HG03045 (cell line): ENCODE measurements around the gene DDIT4.
"Not testable (repeated sequence)": the region's sequence is repeated elsewhere in the genome, so short reads cannot be mapped to it uniquely, and the experiment has no call there.

Experiments
- ATAC-seq: cut with Tn5 transposase; IDR thresholded peaks from one replicate; pipeline ENCODE4 v1.9.1; 2021; ENCODE audit warnings: mild to moderate bottlenecking, moderate library complexity; ENCODE audit not compliant: unreplicated experiment

Gene DDIT4

DNA sequence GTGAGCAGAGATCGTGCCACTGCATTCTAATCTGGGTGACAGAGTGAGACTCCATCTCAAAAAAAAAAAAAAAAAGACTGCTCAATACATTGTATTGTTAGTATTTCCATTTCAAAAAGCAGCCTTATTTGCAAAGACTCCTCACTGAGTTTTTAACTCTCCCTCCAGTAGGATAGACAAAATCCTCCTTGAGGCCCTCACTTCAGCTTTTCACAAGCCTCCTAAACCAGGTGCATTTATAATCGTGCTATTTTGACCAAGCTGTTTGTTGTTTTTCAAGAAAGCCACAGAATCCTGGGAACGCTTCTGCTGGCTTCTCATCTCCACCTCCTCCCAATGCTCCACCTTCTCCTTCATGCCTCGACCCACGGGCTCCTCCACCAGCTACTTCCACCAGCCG lies 6.3 kb upstream of the DDIT4 start:
- no peak for ATAC-seq

DNA sequence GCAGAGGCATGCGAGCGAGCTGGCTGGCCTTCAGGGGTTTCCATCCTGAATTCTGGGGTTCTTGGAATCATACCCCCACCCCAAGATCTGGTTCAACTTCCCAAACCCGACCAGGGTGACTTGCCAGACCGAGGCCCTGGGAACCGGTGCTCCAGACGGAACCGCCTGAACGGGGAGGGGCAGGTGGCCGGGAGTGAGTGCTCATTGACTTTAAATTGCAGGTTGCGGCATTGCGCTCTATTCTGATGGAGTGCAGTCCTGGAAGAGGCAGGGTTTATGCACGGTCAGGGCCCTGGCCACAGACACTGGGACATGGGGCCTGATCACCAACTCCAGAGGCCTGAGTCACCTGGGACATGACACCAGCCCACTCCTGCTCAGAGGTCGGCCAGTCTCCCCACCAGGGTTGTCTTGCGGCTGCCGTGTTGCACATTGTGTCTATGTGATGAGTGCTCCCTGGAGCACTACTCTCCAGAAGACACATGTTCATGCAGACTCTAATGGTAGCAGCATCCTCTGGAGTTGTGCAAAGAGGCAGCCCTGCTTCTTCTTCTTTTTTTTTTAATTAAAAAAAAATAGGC lies 5.8 kb upstream of the DDIT4 start:
- no peak for ATAC-seq

DNA sequence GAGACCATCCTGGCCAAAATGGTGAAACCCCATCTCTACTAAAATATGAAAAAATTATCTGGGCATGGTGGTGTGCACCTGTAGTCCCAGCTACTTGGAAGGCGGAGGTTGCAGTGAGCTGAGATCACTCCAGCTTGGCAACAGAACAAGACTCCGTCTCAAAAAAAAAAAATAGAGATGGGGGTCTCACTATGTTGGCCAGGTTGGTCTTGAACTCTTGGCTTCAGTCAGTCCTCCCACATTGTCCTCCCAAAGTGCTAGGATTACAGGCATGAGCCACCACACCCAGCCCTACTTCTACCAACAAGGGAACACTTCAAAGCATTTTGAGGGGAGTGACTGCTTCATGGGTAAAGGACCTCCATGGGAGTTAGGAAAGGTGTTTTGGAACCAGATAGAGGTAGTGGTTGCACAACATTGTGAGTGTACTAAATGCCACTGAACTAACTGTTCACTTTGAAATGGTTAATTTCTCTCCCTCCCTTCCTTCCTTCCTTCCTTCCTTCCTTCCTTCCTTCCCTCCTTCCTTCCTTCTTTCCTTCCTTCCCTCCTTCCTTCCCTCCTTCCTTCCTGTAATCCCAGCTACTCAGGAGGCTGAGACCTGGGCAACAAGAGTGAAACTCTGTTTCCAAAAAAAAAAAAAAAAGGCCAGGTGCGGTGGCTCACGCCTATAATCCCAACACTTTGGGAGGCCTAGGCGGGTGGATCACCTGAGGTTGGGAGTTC lies 5.1 kb upstream of the DDIT4 start:
- ATAC-seq: not testable (repeated sequence)

DNA sequence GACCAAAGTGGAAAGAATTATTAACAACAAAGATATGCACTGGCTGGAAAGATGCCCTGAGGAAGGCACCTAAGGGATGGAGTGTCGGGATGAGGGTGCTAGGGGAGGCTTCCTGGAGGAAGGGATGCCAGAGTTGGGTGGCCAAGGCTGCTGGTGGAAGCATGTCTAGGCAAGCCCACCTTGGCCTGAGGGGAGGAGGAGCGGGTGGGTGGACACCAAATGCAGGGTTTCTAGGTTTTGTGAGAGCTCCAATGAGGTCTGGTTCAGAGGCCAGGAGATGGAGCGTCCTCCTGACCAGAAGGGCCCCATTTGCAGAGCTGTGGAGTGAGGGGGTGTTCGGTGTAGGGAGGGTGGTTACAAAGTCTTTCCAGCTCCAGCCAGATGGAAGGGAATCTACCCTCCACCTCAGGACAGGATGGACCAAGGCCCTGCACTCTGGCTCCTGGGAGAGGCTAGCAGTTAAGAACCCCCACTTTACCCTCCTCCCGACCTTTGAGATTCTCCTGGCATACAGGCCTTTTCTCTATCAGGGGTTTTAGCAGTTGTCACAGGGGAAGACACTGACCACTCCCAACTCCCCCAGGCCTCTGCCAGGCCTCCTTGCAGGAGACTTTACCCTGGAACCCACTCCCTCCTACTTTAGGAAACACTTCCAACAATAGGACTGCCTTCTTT lies 3.0 kb upstream of the DDIT4 start:
- ATAC-seq: no peak

DNA sequence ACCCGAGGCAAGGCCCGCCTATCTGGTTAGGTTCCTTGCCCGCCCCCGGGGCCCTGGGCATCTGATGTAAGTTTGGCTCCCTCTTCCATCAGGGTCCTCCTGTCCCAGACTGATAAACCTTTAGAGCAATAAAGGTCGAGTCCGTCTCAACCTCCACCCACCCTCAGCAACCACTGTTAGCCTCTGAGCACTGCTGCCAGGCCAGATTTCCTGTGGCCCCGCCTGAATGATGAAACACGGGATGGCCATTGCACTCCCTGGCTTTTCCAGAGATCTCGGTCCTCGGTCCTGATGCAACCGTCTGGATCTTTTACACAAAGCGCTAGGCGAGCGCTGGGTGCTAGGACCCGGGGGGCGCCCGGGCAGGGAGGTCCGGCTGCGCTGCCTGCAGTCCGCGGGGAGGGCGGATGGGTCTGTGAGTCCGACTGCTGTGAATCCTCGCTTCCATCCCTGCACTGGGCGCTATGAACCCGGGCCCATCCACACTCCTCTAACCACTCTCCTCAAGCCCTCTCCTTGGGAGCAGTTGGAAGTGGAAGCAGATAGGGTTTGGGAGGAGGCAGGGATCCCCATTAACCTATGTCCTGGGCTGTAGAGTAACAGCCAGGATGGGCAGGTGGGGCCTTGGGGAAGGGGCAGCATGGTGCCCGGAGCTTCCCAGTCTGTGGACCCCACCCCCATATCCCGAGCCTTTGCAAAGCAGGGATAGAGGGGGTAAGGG lies 875 bp upstream of the DDIT4 start:
- ATAC-seq: peak; percentile 24

DNA sequence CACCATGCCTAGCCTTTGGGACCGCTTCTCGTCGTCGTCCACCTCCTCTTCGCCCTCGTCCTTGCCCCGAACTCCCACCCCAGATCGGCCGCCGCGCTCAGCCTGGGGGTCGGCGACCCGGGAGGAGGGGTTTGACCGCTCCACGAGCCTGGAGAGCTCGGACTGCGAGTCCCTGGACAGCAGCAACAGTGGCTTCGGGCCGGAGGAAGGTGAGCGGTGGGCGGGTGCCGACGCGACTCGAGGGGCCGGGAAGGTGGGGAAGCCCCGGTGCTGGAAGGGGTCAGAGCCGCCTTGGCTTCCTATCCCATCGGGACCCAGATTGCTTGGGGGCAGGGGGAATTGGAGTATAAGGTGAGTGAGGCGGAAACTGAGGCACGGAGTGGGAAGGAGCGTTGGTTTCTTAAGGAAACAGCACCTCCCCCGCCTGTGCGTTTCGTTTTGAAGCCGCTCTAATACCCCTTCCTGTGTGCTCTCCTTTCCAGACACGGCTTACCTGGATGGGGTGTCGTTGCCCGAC lies 547 bp downstream of the DDIT4 start:
- no peak for ATAC-seq

DNA sequence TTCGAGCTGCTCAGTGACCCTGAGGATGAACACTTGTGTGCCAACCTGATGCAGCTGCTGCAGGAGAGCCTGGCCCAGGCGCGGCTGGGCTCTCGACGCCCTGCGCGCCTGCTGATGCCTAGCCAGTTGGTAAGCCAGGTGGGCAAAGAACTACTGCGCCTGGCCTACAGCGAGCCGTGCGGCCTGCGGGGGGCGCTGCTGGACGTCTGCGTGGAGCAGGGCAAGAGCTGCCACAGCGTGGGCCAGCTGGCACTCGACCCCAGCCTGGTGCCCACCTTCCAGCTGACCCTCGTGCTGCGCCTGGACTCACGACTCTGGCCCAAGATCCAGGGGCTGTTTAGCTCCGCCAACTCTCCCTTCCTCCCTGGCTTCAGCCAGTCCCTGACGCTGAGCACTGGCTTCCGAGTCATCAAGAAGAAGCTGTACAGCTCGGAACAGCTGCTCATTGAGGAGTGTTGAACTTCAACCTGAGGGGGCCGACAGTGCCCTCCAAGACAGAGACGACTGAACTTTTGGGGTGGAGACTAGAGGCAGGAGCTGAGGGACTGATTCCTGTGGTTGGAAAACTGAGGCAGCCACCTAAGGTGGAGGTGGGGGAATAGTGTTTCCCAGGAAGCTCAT lies 1.1 kb downstream of the DDIT4 start:
- ATAC-seq: no peak

DNA sequence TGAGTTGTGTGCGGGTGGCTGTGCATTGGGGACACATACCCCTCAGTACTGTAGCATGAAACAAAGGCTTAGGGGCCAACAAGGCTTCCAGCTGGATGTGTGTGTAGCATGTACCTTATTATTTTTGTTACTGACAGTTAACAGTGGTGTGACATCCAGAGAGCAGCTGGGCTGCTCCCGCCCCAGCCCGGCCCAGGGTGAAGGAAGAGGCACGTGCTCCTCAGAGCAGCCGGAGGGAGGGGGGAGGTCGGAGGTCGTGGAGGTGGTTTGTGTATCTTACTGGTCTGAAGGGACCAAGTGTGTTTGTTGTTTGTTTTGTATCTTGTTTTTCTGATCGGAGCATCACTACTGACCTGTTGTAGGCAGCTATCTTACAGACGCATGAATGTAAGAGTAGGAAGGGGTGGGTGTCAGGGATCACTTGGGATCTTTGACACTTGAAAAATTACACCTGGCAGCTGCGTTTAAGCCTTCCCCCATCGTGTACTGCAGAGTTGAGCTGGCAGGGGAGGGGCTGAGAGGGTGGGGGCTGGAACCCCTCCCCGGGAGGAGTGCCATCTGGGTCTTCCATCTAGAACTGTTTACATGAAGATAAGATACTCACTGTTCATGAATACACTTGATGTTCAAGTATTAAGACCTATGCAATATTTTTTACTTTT lies 1.8 kb downstream of the DDIT4 start:
- ATAC-seq: no peak

DNA sequence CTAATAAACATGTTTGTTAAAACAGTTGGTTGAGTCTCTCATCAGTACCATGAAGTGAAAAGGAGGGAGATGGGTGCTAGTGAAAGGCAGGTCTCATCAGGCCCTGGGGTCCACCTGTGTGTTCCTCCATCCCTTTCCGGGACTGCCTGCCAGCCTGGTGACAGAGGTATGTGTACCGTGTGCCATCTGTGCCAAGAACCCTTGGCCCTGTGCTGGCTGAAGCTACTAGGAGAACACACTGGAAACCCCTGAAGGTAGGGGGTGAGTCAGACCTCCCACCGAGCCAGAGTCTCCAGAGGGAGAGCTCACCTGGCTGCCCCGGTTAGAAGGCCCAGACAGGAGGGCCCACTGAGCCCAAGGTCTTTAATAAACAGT lies 2.3 kb downstream of the DDIT4 start:
- no peak for ATAC-seq

DNA sequence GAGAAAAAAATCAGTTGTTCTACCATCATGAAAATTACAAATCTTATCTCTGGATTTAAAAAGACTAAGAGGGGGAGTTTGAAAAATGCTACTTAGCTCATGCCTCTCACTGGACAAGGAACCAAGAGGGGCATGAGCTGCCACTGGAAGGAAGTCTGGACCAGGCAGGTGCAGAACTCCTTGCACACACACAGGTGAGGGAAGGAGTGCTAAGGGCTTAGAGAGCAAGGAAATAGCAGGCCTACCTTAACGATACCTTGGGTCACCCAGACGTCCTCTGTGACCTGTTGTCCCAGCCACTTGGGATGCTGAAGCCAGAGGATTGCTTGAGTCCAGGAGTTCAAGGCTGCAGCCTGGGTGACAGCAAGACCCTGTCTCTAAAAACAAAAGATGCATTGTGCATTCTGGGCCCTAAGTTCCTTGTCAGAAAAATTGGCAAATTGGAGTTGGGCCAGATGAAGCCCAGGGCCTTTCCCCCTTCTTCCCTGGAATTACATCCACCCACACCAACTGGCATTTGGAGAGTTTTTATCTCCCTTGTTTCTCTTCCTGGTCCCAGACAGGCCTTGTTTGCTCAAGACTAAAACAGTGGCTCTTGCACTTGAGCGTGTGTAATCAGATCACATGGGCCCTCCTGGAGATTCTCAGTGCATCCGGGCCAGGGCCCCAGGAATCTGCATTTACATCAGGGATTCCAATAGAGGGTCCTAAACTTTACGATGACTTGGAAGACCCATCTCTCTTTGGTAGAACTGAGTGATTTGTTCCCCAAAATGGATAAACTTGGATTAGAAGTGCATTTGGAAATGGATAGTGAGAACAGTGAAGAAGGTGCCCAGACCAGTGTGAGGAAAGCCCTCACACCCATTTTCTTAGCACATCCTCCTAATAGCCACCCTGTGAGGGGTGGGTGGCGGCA lies 3.0 kb downstream of the DDIT4 start:
- no peak for ATAC-seq

DNA sequence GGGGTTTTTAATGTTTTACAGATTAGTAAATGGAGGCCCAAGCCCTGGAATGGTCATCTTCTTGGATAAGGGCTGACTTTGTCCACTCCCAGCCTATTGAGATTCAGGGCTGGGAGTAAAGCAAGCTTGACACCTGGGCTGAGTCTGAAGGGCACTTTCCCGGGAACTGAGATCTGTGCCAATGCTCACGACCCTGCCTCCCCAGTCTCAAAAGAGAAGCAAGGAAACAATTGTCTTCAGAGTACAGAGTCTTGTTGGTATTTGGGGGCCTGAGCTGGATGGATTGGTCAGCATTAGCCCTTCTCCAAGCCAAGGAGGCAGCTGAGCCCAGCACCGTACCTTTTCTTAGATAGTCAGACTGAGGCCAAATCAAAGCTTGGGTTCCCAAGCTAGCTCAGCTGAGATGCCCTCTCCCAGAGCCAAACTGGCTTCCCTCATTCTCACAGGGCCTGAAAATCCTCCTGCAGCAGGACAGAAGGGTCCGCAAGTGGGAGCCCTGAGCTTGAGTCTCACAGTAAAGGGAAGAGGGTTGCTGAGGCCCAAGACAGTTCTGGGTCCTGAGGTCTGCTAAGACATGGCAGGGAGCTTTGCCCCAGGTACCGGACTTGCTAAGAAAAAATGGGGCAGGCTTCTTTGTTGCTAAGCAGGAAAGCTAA lies 3.7 kb downstream of the DDIT4 start:
- ATAC-seq: no peak

DNA sequence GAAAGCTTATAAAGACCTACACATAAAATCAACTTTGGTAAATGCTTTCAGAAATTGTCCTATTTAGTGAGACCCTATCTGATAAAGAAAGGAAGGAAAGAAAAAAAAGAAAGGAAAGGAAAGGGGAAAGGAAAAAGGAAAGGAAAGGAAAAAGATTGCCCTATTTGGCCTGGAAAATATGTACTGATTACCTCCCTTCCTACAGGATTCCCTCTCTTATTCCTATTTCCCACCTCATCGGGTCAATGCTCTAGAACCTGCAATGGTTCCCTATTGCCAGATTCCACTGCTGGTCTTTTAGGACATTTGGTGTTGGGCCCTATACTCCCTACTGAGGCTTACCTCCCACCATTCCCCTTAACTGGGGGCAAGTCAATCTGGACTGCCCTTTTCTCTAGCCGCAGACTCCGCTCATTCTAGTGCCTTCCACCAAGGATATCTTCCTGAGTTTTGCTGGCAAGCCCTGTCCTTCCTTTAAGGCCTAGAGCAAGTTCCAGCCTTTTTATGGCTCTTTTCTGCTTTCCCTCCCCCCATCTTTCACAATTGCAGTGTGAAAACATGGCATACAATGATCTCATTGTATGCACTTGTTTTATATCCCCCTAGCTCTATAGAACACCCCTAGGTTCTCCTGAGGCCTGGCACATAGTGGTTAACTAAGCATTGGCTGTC lies 4.4 kb downstream of the DDIT4 start:
- ATAC-seq: no peak

DNA sequence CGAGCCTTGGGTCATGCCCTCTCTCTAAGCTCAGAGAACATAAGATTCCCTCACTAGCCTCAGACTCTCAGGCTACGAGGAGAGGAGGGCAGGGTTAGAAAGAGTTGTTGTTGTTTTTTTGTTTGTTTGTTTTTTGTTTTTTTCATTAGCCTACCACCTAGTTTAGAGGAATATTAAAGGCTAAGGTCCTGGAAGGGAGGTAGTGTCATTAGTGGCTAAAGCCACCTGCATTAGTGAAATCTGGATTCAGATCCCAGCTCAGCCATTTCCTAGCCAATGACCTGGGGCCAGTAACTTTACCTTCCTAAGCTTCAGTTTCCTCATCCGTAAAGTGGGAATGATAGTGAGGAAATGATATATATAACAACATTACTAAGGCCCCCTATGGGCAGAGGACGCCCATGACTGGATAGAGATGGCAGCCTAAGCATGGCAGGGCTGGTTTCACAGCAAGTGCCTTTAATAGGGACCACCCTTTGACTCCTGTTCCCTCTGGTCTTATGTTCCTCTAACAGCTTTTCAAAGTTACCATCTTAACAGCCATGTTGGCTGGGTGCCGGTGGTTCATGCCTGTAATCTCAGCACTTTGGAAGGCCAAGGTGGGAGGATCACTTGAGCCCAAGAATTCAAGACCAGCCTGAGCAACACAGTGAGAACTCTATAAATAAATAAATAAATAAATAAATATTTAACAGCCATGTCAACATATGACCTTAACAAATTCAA lies 5.1 kb downstream of the DDIT4 start:
- no peak for ATAC-seq

DNA sequence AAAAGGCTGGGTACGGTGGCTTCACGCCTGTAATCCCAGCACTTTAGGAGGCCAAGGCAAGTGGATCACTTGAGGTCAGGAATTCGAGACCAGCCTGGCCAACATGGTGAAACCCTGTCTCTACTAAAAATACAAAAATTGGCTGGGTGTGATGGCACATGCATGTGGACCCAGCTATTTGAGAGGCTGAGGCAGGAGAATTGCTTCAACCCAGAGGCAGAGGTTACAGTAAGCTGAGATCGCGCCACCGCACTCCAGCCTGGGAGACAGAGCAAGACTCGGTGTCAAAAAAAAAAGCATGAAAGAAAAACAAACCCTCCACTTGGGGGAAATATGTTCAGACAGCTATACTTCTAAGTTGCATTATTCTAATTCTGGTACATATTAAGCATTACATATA lies 5.9 kb downstream of the DDIT4 start:
- not testable (repeated sequence) for ATAC-seq

DNA sequence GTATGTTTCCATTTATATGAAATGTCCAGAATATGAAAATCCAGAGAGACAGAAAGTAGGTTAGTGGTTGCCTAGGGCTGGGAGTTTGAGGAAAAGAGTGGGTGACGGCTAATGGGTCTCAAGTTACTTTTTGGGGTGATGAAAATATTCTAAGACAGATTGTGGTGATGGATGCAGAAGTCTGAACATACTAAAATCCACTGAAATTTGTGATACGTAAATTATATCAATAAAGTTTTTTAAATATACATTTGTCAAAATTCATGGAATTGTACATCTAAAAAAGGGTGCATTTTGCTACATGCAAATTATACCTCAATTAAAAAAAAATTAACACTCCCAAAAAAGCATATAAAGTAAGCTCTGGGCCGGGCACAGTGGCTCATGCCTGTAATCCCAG lies 9.4 kb downstream of the DDIT4 start:
- no peak for ATAC-seq

DNA sequence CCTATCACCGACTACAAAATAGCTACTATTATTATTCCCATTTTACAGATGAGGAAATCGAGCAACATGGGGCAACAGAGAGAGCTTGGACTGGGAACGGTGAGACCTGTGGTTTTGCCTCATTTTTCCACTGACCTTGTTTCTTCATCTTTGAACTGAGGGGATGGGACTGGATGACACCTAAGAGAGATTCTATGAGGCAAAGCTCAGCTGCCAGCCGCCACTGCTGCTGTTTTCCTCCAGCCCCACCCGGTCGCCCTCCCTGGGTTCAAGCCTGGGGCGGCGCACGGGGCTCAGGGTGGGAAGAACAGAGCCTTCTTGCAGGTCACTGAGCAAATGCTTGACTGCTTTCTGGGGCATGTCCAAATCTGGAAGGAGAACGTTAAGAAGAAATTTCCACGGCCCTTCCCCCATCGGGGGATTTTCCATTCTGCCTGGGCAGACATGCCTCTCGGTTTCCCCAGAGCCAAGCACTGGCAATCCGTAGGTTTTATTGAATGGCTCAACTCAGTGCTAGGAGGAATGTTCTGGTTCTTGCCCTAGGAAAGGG lies 12.3 kb downstream of the DDIT4 start:
- no peak for ATAC-seq

DNA sequence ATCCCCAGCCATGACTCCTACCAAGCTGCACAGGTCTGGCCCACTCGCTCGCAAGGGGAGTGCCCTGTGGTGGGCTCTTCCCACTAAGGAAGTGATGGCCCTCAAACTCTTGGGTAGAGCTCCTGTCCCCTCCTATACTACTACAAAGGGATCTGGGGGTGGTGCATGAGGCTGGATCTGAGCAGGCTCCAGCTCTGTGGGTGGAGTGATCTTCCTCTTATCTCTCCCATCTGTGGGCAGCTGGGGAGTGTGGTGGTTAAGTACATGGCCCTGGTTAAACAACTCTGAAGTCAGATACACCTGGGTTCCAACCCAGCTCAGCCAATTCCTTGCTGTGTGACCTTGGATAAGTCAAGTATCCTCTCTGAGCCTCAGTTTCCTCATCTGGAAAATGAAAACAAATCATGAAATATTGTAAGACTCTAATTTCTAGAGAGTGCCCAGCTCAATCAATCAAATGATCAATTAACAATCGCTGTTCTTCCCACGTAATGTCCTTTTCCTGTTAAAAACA lies 17.4 kb downstream of the DDIT4 start:
- no peak for ATAC-seq
